A673 (cell line): ENCODE measurements around the gene FOXN3. TPM values are rescaled to one million over a fixed set of nuclear protein-coding genes. Genes with fewer than 3 reads are reported as not detected.

Source experiments
- BruUV-seq: library from RNA; stranded (reverse); fragments of 400-500 nt; replicated peaks from 2 replicates; lab custom pipeline; 2021; lab: Mats Ljungman, UMichigan
- CTCF ChIA-PET: fragments of 300-600 bp; sonication (Branson Sonifier 250); formaldehyde crosslinking; loops from one replicate; lab custom pipeline; 2022; ENCODE audit warnings: antibody characterized with exemption; lab: Charles Lee
- POLR2A ChIA-PET: fragments of 300-600 bp; sonication (Branson Sonifier 250); formaldehyde crosslinking; loops from one replicate; lab custom pipeline; 2022; ENCODE audit warnings: antibody characterized with exemption; ENCODE audit not compliant: low non-redundant PET; lab: Charles Lee
- DNase-seq: peaks from one replicate; pipeline ENCODE4 v3.0.0-alpha.2; 2015; ENCODE audit warnings: low spot score
- H3K27ac ChIP-seq: fragments of 200-600 bp; sonication (generic); 2 replicates; pipeline ENCODE4 v1.5.1; 2016; ENCODE audit warnings: mixed run types, low read depth, mild to moderate bottlenecking, mixed read lengths, antibody characterized with exemption, low read length; ENCODE audit not compliant: poor library complexity, severe bottlenecking
- H3K27me3 ChIP-seq: fragments of 200-600 bp; sonication (generic); replicated peaks from 2 replicates; pipeline ENCODE4 v1.6.1; 2017; ENCODE audit warnings: mixed run types, low read depth, mild to moderate bottlenecking, mixed read lengths, antibody characterized with exemption, low read length; ENCODE audit not compliant: insufficient read depth, poor library complexity
- H3K36me3 ChIP-seq: fragments of 200-600 bp; sonication (generic); 2 replicates; pipeline ENCODE4 v1.6.1; 2016; ENCODE audit warnings: mixed run types, mild to moderate bottlenecking, mixed read lengths, antibody characterized with exemption, low read length; ENCODE audit not compliant: insufficient read depth, poor library complexity, severe bottlenecking
- H3K4me1 ChIP-seq: fragments of 200-600 bp; sonication (generic); 2 replicates; pipeline ENCODE4 v1.6.1; 2017; ENCODE audit warnings: mixed run types, mild to moderate bottlenecking, mixed read lengths, antibody characterized with exemption, low read length; ENCODE audit not compliant: insufficient read depth, poor library complexity, severe bottlenecking
- H3K4me3 ChIP-seq: fragments of 200-600 bp; sonication (generic); 2 replicates; pipeline ENCODE4 v1.5.1; 2016; ENCODE audit warnings: low read depth, mixed run types, mild to moderate bottlenecking, mixed read lengths, low read length; ENCODE audit not compliant: poor library complexity, severe bottlenecking
- H3K9me3 ChIP-seq: fragments of 200-600 bp; sonication (generic); 2 replicates; pipeline ENCODE4 v1.6.1; 2016; ENCODE audit warnings: mixed run types, low read depth, mild to moderate bottlenecking, mixed read lengths, antibody characterized with exemption, low read length; ENCODE audit not compliant: poor library complexity, severe bottlenecking
- CTCF ChIP-seq: fragments of 300-800, 200-600 bp; sonication (generic); conservative IDR thresholded peaks from 2 replicates; pipeline ENCODE4 v1.5.1; 2017; ENCODE audit warnings: low read depth, mild to moderate bottlenecking, antibody characterized with exemption, low read length, moderate library complexity, mixed read lengths
- EZH2 ChIP-seq: fragments of 200-600 bp; sonication (generic); IDR thresholded peaks from 2 replicates; pipeline ENCODE4 v1.6.1; 2017; ENCODE audit warnings: borderline replicate concordance, low read depth, mild to moderate bottlenecking, mixed read lengths, antibody characterized with exemption, low read length; ENCODE audit not compliant: poor library complexity, severe bottlenecking
- intact Hi-C: fragments of 100-400 bp; cut with micrococcal nuclease; formaldehyde crosslinking; loops from one replicate; pipeline ENCODE4 v1.10.0; 2022; ENCODE audit not compliant: unreplicated experiment
- total RNA-seq: library from RNA; stranded (reverse); gene quantifications from 2 replicates; pipeline ENCODE4 v1.2.3, GENCODE V29; 2021

The FOXN3 gene
- total RNA-seq, 1 experiment from 2014 or later, result 15.3 TPM

GRCh38 chr14:89179891-89180404 is 237.1 kb downstream of the FOXN3 start:
- Histone ChIP-seq H3K4me1 (no peaks in the 10 kb centered on the region), H3K27ac (no peak overlapping the region), H3K27me3 (no peaks in the 10 kb centered on the region), H3K36me3 (no peaks in the 10 kb centered on the region), H3K4me3 (no peak overlapping the region), H3K9me3 (no peaks in the 10 kb centered on the region)
- no peak for DNase-seq
- POLR2A ChIA-PET, result no interaction called here
- CTCF ChIA-PET, result no interaction called here
- BruUV-seq, result no TSS peak
- TF ChIP-seq CTCF (no peak), EZH2 (no peak)
- intact Hi-C loops, result no loop called here

GRCh38 chr14:89178800-89179535 is 238.1 kb downstream of the FOXN3 start:
- ChIA-PET CTCF (no interaction called here), POLR2A (no interaction called here)
- H3K27me3 ChIP-seq, result no peaks in the 10 kb centered on the region
- no peak overlapping the region for H3K27ac ChIP-seq
- no peak overlapping the region for H3K4me3 ChIP-seq
- H3K4me1 ChIP-seq, result no peaks in the 10 kb centered on the region
- DNase-seq, result no peak
- no peaks in the 10 kb centered on the region for H3K36me3 ChIP-seq
- intact Hi-C loops, result no loop called here
- no peaks in the 10 kb centered on the region for H3K9me3 ChIP-seq
- BruUV-seq, result no TSS peak
- TF ChIP-seq EZH2, result no peak
- TF ChIP-seq CTCF, result no peak

GRCh38 chr14:89178376-89178775 is 238.7 kb downstream of the FOXN3 start:
- no peaks in the 10 kb centered on the region for H3K27me3 ChIP-seq
- H3K9me3 ChIP-seq, result no peaks in the 10 kb centered on the region
- H3K4me3 ChIP-seq, result no peak overlapping the region
- no peak overlapping the region for H3K27ac ChIP-seq
- no peak for TF ChIP-seq EZH2
- no peak for TF ChIP-seq CTCF
- POLR2A ChIA-PET, result no interaction called here
- CTCF ChIA-PET, result no interaction called here
- intact Hi-C loops, result no loop called here
- no peaks in the 10 kb centered on the region for H3K4me1 ChIP-seq
- H3K36me3 ChIP-seq, result no peaks in the 10 kb centered on the region
- BruUV-seq, result no TSS peak
- DNase-seq, result no peak
